HG03354 (cell line): ENCODE data around the gene TRPV6.
A peak's percentile ranks its signal among the peaks of the same experiment; 100 is the strongest.

Experiments used
- ATAC-seq: cut with Tn5 transposase; IDR thresholded peaks from one replicate; pipeline ENCODE4 v1.9.1; 2021; ENCODE audit warnings: mild to moderate bottlenecking; ENCODE audit not compliant: unreplicated experiment, poor library complexity, severe bottlenecking

Gene TRPV6

DNA sequence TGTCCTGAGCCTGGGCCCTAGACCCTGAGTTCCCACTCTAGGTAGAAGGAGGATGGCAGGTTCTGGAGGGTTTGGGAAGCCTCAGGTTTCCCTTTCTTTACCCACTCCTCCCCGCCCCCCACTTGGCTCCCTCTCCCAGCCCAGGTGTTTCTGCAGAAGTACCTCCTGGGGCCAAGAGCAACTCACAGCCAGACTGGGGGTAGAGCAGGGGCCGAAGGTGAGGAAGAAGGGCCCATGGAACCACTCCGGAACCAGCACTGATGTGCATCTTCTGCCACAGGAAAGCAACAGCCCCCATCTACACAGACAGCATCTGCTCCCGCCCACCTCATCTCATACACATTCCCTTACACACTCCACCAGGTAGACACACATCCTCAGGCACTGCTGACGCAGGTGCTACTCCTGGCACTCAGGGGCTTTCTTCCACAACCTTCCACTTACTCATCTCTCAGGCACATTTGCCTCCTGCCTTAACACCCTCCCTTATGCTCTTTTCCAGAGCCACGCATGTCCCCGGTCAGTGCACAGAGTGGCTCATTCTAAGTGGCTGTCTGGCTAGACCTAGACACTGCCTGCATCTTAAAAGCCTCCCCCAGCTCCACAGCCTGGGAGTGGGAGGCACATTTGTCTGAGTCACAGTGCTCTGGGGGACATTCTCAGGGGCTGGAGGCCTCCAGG, 28.8 kb downstream of the TRPV6 start:
- no peak for ATAC-seq

DNA sequence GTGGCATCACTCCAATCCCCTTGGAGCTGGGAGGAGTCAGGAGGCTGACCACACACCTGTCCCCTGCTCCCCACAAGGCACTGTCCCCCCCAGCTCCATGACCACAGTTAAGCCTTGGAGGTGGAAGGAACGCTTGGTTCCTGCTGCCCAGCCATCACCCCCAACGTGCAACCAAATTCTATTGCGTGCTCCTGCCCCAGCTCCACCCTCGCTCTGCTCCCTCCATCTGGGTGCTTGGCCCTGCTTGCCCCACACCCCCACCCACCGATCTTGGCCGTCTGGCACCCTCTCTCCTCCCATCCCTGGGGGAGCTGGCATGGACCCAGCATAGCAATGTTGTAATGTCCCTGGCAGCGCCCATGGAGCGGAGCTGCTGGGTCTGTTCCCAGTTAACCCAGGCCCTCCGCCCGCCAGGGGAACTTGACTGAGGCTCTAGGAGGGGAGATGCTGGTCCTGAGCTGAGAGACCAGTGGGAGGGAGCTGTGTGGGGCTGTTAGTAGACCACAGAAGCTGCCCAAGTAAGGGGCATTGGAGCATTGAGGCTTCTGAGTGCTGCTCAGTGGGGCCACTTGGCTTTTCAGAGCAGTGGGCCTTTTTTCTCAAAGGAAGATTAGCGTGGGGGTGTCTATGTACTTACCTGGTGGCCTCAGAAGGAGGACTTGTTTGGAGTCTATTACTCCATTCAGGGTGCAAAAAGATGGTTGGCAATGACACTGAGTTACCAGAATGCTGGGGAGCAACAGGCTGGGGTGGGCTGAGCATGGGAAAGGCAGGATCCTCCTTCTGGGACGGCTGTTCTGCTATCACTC, 29.6 kb downstream of the TRPV6 start:
- ATAC-seq: no peak

- peak; percentile 4 for ATAC-seq
These were observed 30.3 kb downstream of the TRPV6 start for GRCh38 chr7:142855114-142855743.

DNA sequence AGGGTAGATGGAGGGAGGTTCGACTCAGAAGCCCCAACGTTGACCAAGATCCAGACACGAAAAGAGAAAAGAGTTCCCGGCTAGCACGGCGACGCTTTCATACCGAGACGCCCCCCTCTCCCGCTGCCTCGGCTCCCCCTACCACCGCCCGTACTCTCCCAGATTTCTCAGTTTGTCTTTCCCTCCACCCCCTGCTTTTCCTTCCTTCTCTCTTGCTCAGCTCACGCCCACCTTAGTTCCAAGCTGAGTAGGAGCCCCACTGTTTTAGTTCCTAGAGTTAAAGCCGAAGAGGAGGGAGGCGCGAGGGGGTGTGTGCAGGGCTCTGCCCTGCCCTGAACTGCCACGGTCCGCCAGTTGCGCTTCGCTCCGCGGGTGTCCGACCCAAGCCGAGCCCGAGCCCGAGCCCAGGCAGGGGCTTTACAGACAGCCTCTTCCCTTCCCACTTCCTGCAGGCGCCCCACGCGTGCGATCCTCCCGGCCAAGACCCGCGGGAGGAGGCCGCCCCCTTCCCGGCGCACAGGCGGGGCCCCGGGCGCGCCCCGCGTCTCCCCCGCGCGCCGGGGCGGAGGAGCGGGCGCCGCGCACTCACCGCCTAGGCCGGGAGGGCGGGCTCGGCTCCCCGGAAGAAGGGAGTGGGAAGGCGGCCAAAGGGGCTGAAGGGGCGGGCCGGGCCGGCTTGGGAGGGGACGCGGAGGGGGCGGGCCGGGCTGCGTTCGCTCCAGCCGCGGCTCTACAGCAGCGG, 31.0 kb downstream of the TRPV6 start, which contains the start of gene EPHB6:
Gene EPHB6, plus strand, starts transcription at position 705 of the 742 bp plus-strand sequence. CDS start 8,152 bp downstream, outside the sequence.
- ATAC-seq: peak; percentile 63

- peak; percentile 87 for ATAC-seq
These were observed 31.7 kb downstream of the TRPV6 start for GRCh38 chr7:142853739-142854371.

DNA sequence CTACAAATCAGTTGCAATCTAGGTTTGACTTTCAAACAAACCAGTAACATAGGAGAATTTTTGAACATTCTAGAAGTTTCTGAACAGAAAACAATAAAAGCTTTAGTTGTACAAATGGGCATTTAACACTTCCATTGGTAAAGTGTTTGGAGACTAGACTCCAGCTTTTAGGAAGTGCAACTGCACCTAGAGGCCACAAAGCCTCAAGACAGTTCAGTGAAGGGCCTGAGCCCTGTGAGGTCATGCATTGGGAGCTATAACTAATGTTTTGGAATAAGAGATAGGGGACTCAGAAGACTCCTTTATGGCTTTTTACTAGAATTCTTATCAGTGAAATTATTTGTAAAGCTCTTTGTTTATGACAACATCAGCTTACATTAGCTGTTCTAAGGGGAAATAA, 33.6 kb downstream of the TRPV6 start:
- ATAC-seq: no peak

- ATAC-seq: no peak
These were observed 34.3 kb downstream of the TRPV6 start for GRCh38 chr7:142851269-142851668.

DNA sequence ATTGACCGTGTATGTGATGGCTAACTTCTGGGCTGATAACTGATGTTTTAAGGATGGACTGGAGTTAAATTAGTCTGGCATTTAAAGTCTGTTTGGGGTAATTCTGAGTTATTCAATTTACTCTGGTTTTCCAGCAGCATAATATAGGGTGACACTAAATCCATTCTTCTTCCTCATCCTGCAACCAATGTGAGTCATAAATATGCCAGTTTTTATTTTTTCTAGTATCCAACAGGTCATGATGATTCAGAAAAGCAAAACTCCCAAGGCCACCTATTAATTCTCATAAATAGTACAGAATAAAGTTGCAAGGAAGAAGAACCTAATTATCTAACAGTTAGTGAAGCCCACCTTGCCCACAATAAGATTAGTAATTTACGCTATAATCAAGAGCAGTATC, 38.2 kb downstream of the TRPV6 start:
- no peak for ATAC-seq

GRCh38 chr7:142842251-142842766, 43.2 kb downstream of the TRPV6 start:
- ATAC-seq: no peak

DNA sequence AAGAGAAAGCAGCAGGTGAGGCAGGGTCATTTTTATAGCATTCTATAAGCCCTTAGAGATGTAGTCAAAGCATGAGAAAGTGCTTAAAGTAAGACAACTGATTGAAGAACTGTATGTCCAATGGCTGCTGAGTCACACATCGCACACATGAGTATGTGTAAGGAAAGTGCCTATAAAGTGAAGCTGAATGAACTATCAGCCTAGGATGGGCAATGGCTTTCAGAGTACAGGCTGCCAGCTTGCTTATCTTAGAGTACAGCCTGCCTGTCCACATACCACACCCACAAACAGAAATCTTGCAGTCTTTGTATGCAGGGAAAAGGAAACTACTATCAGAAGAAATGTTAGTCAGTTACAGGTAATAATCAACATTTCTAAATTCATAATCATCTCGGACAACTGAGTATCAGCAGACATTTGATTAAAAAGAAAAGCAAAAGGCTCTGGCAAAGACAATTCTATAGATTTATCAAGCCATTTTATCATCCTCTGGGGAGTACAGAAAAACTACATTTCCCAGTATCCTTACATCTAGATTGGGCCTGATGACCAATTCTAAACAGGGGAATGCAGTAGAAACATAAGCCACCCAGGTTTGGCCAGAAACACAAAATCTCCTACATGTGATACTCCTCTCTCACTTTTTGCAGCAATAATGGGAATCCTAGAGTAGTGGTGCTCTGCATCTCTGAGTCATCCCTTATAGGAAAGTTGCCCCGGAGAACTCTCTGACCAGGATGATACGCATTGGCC, 46.9 kb downstream of the TRPV6 start:
- ATAC-seq: no peak

DNA sequence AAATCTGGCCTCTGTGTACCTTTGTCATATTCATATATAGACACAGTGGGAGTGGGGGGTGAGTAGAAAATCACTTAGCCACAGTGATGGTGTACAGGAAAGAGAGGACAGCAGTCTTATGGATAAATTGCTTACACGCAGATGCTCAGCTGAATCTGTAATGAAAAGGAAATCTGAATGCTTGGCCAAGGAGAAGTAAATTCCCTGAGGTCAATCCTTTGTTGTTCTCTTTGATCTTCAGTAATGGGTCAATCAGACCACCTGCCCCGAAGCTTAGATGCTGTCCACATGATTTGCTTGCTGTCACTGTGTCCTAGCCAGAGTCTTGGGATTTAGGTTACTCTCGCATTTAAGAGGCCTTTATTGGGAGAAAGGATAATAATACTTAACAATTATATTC, 49.1 kb downstream of the TRPV6 start:
- no peak for ATAC-seq

DNA sequence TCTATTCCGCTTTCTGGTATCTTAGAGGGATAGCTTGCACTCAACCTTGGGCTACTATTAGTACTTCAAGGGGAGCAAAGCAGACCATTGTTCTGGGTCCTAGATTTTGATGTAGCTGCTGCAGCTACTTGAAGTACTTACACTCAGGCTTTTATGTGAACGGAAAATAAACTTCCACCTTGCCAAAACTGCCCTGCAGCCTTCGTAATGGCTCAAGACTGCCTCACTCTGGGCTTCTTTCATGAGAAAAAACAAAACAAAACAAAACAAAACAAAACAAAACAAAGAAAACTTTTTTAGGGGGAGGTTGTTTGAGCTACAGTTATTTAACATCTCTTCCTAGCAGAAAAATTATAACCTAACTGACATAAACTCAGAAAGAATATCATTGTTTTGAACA, 50.1 kb downstream of the TRPV6 start:
- no peak for ATAC-seq

DNA sequence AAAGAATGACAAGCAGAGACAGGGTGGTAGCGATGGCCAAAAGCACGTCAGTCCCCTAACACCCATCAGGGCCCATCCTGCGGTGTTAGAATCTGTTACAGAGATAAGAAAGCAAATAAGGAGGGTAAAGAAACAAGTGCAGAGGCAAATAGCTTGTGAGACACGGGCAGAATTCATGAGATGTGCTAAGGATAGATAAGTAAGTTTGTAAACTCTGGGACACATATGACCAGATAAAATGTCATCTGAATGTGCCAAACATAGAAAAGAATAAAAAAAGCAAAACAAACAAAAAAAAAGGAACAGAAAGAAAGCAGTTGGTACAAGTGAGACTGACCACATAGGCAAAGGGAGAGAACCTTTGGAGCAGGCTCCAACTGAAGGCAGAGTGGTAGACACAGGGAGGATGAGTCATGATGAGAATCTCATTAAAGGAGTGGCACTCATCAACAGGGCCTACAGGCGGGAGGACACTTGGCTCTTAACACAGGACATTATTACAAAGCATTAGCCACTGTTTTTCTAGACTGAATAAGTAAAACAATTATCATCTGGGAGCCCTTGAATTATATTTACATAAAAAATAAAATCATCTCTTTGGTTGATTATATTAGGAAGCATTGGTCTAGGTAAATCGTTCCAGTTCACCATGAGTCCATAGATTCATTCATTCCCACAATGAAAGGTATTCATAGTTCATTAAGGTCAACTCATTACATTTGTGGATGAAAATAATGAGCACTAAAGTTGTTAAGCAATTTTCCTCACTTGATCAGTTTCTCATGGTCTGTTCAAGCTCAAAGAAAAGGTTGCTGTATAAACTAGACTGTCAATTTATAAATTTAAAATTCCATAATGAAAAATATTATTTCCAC, 52.1 kb downstream of the TRPV6 start:
- ATAC-seq: peak; percentile 67

DNA sequence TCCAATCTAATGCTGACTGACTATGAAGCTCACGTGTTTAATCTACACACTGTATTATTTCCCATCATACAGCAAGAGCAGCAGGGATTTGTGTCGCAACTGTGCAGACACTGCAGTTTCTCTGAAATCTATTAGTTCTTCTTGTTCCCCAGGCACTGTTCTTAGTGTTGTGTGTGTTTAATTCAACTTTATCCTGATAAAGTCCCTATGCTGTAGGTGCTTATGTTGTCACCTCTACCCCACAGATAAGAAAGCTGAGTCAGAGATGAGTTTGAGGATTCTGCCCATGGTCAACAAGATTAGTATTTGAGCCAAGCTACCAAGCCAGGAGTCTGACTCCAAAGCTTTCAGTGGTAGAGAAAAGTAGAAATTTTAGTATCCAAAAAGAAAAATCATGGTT, 53.1 kb downstream of the TRPV6 start:
- ATAC-seq: no peak

DNA sequence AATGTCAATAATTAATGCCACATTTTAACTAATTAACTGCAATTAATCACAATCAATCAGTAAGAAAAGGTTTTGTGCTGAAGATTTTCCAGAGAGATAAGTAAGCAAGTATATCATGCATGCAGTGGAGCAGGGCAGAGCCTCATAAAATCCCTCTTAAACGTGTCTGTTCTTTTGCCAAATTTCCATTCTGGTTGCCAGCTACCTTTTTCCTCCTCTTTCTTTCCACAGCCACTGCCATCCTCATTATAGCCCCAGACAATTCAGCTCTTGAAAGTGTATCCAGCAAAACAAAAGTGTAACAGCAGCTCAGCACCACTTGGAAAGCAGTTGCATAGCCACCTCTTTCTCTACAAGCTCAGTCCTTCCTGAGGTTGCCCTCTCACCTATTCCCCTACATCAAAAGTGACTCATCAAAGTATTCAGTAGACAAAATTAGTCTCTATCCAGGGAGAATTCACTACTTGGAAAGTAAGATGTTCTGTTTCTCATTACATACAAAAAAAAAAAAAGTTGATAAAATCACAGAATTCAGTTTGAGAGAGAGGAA, 57.5 kb downstream of the TRPV6 start:
- no peak for ATAC-seq

DNA sequence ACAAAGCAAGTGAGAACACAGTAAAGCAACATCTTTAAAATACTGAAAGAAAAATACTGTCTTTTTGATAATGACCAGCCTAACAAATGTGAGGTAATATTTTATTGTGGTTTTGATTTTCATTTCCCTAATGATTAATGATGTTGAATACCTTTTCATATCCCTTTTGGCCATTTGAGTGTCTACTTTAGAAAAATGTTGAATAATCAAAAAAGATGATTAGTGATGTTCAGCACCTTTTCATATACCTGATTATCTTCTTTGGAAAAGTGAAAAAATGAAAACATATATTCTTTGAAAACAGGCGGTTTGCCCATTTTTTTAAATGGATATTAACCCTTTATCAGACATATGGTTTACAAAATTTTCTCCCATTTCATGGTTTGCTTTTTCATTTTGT, 62.8 kb downstream of the TRPV6 start:
- no peak for ATAC-seq
